Measurements from ENCODE around the gene CISH.
A peak's percentile ranks its signal among the peaks of the same experiment; 100 is the strongest.

CISH gene, protein sequence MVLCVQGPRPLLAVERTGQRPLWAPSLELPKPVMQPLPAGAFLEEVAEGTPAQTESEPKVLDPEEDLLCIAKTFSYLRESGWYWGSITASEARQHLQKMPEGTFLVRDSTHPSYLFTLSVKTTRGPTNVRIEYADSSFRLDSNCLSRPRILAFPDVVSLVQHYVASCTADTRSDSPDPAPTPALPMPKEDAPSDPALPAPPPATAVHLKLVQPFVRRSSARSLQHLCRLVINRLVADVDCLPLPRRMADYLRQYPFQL

DNA sequence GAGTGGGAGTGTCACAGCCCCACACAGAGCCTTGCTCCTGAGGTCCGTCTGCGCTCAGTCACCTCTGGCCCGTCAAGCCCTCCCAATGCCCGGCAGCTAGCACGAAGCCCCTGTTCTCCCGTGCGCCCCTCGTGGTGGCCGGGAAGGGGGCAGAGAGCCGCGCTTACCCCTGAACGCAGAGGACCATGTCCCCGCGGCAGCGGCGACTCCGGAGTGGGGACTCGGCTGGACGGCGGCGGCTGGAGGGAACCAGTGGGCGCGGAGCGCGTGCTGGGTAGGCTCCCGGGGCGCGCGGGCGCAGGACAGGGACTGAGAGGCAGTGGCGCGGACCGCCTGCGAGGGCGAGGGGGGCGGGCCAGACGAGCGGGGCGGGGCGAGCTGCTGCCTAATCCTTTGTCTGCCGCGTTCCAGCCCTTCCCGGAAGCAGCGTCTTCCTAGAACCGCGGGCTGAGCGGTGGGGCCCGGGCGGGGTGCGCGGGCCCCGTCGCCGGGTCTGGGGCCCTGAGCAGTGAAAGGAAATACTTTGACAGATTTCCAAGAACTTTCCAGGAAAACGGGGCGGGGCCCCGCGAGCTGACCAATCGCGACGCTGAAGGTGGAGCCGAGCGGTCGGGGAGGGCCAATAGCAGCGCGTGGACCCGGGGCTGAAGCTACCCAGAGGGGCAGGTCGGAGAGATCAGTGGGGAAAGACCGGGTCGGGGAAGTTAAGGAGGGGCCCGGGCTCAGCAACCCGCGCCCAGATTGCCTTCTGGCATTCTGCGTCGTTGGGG, at the start of gene CISH:
CISH (minus strand) TSS at position 311 of the 770 bp plus-strand sequence; CDS start at position 187, 124 bp downstream.
- Mint-ChIP-seq H3K27me3 (ENCODE audit: low read depth) (peaks cover 2% of the 10 kb centered on the region), H3K4me1 (ENCODE audit: low read depth) (peaks cover 42% of the 10 kb centered on the region), H3K36me3 (ENCODE audit: low read depth) (peaks cover 71% of the 10 kb centered on the region), H3K9me3 (no peaks in the 10 kb centered on the region), H3K4me3 (peak within 1 kb of the TSS; percentile 99), H3K27ac (peak within 1 kb of the TSS; percentile 97)
- DNase-seq (ENCODE audit: low spot score) = peak; percentile 100

DNA sequence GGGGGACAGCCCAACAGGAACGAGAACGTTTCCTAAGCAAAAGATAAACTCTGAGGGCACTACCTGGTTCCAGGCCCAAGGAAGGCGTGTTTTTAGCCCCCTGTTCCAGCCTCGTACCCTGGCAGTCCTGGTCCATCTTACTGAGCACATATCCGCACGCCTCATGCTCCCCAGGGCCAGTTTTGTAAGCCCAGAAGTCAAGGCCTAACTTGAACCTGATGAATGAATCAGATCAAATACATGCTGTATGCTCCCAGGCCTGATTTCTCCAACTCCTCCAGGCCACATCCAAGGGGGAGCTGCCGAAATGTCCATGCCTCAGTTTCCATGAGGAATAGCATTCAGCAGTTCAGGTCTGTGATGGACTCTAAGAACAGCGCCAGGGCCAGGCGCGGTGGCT, 48.8 kb upstream of the CISH start:
- Mint-ChIP-seq H3K4me3 (no peak overlapping the region), H3K27ac (no peak overlapping the region), H3K4me1 (ENCODE audit: low read depth) (peaks cover 6% of the 10 kb centered on the region), H3K36me3 (ENCODE audit: low read depth) (no peaks in the 10 kb centered on the region), H3K27me3 (ENCODE audit: low read depth) (no peaks in the 10 kb centered on the region), H3K9me3 (no peaks in the 10 kb centered on the region)
- no peak for DNase-seq (ENCODE audit: low spot score)

DNA sequence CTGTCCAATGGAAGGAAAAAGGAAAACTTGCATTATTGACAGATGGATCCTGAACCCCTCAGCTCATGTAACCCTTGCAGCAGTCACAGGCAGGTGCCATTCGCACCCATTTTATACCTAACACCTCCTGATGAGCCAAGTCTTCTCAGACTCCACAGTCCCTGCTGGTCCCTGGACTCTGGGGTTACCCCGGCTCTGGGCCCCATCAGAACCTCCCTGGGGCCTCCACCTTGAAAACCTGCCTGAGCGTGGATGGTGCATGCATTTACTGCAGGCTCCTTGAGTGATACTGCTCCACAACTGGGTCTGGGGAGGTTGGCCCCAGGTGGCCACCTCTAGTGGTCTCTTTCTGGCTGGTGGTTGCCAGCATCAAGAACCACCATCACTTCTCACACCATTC, 47.3 kb upstream of the CISH start:
- no peak overlapping the region for H3K27ac Mint-ChIP-seq
- H3K27me3 Mint-ChIP-seq (ENCODE audit: low read depth) = no peaks in the 10 kb centered on the region
- no peak overlapping the region for H3K4me3 Mint-ChIP-seq
- H3K9me3 Mint-ChIP-seq = no peaks in the 10 kb centered on the region
- no peak for DNase-seq (ENCODE audit: low spot score)
- peaks cover 6% of the 10 kb centered on the region for H3K4me1 Mint-ChIP-seq (ENCODE audit: low read depth)
- no peaks in the 10 kb centered on the region for H3K36me3 Mint-ChIP-seq (ENCODE audit: low read depth)

DNA sequence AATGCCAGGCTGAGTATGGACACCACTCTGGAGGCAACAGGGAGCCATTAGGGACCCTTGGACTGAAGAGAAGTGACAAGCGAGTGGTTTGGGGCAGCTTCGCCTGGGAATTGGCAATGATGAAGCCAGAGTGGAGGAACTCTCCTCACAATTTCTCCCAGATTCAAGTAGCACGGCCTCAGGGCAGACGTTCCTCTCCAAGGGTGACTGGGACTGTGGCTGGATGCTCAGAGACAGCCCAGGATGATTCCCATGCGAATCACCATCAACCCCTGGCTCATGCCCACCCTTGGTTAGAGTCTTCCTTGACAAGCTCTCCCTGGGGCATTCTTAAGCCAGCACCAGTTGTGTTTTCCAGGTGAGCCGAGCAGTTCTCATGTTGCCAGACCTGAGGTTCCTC, 46.8 kb upstream of the CISH start:
- Mint-ChIP-seq H3K9me3 (no peaks in the 10 kb centered on the region), H3K36me3 (ENCODE audit: low read depth) (no peaks in the 10 kb centered on the region), H3K27me3 (ENCODE audit: low read depth) (no peaks in the 10 kb centered on the region), H3K4me1 (ENCODE audit: low read depth) (peaks cover 6% of the 10 kb centered on the region), H3K4me3 (no peak overlapping the region), H3K27ac (no peak overlapping the region)
- DNase-seq (ENCODE audit: low spot score) = no peak

DNA sequence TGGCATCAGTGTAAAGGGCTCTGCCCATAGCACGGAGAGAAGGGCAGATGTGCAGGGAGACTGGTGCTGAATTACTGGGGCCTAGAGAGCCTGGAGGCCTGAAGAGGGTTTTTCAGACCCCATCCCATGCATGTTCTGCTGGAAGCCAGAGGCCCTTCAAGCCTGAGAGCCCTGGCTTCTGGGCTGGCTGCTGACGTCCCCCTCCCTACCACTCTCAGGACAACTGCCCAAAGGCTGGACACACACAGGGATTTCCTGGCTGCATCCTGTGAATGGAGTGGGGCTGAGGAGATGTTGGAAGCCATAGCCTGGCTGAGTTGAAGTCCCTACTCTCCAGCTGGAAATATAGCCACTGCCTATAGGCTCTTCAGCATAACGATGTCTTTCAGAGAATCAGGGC, 46.2 kb upstream of the CISH start:
- no peak overlapping the region for H3K27ac Mint-ChIP-seq

DNA sequence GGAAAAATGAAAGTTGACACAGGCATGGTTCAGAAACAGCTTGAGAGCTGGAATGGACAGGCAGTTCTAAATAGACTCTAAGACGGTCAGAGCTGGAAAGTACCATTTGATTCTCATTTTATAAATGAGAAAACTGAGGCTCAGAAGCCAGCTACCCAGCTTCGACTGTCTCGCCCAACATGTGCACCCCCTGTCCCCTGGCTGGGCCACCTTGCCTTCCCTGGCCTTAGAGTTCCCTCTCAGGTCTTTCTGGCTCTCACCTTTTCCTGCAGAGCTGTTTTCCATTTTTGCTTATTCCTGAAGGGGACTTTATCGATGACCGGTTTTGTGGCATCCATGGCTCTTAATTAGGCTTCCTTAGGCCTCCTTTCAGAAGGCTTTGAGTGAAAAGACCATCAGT, 45.8 kb upstream of the CISH start:
- Mint-ChIP-seq H3K4me1 (ENCODE audit: low read depth) (peaks cover 9% of the 10 kb centered on the region), H3K27me3 (ENCODE audit: low read depth) (no peaks in the 10 kb centered on the region), H3K4me3 (no peak overlapping the region), H3K36me3 (ENCODE audit: low read depth) (no peaks in the 10 kb centered on the region), H3K27ac (no peak overlapping the region), H3K9me3 (no peaks in the 10 kb centered on the region)
- no peak for DNase-seq (ENCODE audit: low spot score)

More for the DNA sequence above, 46.2 kb upstream of the CISH start:
- Mint-ChIP-seq H3K9me3 (no peaks in the 10 kb centered on the region), H3K27me3 (ENCODE audit: low read depth) (no peaks in the 10 kb centered on the region), H3K36me3 (ENCODE audit: low read depth) (no peaks in the 10 kb centered on the region), H3K4me1 (ENCODE audit: low read depth) (peaks cover 9% of the 10 kb centered on the region), H3K4me3 (no peak overlapping the region)
- DNase-seq (ENCODE audit: low spot score) = no peak

DNA sequence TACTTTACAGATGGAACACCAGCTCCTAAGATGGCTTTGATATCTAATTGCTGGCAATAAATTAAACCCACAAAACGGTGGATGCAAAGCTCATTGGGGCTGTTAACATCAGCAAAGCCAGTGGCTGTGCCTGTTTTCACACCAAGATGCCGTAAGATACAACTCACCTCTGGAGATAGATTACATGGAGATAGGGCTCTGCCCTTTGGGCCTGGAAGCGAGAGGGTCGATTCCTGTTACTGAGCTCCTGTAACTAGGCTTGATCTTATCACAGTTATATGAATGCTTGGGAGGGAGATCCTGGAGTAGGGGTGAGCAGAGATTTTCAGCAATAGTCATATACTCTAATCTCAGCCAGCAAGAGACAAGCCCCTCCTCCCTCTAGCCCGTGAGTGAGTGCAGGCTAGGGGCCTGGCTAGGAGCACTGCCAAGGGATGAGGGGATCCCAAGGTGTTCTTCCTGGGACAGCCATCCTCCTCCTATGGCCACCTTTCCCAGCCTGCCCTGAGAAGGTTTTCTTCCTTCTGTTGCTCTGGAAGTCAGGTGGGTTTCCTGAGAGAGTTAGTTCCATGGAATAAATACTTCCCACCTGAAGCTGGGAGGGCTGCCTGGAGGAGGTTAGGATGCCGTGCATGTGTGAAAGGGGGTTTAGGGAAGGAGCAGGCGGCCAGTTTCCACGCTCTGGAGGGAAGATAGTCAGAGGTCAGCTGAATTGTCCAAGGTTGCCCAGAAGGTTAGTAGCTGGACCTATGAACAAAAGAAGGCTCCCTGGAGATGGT, 45.0 kb upstream of the CISH start:
- H3K27me3 Mint-ChIP-seq (ENCODE audit: low read depth) = no peaks in the 10 kb centered on the region
- no peaks in the 10 kb centered on the region for H3K9me3 Mint-ChIP-seq
- no peak overlapping the region for H3K4me3 Mint-ChIP-seq
- peaks cover 9% of the 10 kb centered on the region for H3K4me1 Mint-ChIP-seq (ENCODE audit: low read depth)
- H3K27ac Mint-ChIP-seq = peak overlapping the region; percentile 5
- peaks cover 2% of the 10 kb centered on the region for H3K36me3 Mint-ChIP-seq (ENCODE audit: low read depth)
- no peak for DNase-seq (ENCODE audit: low spot score)

DNA sequence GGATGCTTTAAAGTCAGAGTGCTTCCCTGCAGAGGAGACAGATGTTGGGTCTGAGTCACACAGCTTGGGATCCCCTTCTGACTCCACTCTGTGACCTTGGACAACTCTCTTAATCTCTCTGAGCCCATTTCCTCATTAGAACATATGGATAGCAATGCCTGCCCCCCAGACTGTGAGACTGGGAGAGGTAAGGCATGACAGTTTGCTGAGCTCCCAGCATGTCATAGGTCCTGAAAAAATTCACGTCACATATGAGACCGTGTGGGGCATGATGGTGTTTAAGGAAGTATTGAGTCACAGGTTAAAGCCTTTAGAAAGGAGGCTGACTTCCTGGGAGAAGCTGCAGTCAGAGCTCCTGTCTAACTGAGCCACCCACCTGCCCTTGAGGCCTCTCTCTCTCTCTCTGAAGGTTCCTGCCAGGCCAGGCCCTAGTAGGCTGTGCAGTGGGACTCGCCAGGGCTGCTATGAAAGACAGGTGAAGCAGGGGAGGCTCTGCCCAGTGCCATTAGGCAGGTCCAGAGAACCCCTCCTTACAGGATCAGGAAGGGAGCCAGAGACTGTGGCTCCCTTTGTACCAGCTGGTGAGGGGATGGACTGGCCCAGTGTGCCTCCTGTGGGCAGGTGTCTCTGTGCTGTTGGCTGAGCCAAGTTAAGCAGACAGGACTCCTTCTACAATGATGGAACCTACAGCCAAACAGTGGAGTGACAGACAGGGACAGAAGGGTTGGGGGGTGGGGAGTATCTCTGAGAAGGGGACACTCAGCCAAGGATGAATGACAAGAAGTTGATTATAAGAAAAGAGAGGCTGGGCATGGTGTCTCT, 43.6 kb upstream of the CISH start:
- H3K9me3 Mint-ChIP-seq = no peaks in the 10 kb centered on the region
- peak; percentile 35 for DNase-seq (ENCODE audit: low spot score)
- H3K4me1 Mint-ChIP-seq (ENCODE audit: low read depth) = peaks cover 9% of the 10 kb centered on the region
- peak overlapping the region; percentile 28 for H3K27ac Mint-ChIP-seq
- H3K4me3 Mint-ChIP-seq = no peak overlapping the region
- H3K36me3 Mint-ChIP-seq (ENCODE audit: low read depth) = peaks cover 5% of the 10 kb centered on the region
- H3K27me3 Mint-ChIP-seq (ENCODE audit: low read depth) = no peaks in the 10 kb centered on the region

DNA sequence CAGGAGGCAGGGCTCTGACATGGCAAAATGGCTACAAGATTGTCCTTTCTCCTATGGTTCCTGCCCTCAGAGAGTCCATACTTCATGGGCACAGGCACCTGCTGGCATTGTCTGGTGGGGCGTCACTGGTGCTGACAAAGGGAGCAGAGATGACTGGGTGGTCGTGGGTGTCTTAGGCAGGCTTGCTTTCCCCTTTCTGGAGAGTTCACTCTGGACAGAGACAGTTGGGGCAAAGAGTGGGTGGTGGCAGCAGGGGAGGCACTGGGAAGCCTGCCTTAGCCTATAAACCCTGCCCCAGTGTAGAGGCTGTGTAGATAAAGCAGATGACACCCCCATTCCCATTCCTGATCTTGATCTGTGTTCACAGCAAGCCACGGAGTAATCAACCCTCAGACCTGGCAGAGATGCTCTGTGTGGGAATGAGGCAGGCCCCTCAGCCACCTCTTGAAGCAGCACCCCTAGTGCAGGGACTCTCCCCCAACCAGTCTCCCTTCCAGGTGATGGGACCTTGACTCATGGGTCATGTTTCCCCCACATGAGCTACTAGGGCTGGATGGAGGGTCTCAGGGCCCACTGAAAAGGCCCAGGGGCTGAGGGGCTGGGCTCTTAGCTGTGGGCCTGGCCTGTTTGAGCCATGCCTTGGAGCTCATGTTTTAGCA, 42.5 kb upstream of the CISH start:
- Mint-ChIP-seq H3K27me3 (ENCODE audit: low read depth) (no peaks in the 10 kb centered on the region), H3K9me3 (no peaks in the 10 kb centered on the region), H3K4me1 (ENCODE audit: low read depth) (peaks cover 9% of the 10 kb centered on the region), H3K4me3 (no peak overlapping the region), H3K27ac (peak overlapping the region; percentile 67), H3K36me3 (ENCODE audit: low read depth) (peaks cover 7% of the 10 kb centered on the region)
- no peak for DNase-seq (ENCODE audit: low spot score)

DNA sequence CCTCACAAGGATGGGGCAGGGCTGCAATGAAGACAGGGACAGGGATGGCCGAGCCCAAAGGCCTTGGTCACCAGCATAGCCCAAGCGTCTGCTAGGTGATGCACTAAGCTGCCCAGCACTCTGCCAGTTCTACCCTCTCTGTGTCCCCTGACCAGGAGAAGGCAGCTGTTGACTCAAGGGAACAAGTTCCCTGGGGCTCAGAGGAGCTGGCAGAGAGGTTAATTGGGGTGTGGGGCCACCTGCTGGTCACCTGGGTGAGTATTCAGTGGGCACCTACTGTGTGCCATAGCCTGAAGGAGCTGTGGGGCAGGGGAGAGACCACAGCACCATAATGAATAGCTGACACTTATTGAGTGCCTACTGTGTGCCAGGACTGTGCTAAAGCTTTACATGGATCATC, 41.1 kb upstream of the CISH start:
- H3K27ac Mint-ChIP-seq = no peak overlapping the region
- H3K9me3 Mint-ChIP-seq = no peaks in the 10 kb centered on the region
- H3K4me1 Mint-ChIP-seq (ENCODE audit: low read depth) = peaks cover 9% of the 10 kb centered on the region
- DNase-seq (ENCODE audit: low spot score) = peak; percentile 36
- peaks cover 16% of the 10 kb centered on the region for H3K36me3 Mint-ChIP-seq (ENCODE audit: low read depth)
- no peaks in the 10 kb centered on the region for H3K27me3 Mint-ChIP-seq (ENCODE audit: low read depth)
- H3K4me3 Mint-ChIP-seq = no peak overlapping the region

DNA sequence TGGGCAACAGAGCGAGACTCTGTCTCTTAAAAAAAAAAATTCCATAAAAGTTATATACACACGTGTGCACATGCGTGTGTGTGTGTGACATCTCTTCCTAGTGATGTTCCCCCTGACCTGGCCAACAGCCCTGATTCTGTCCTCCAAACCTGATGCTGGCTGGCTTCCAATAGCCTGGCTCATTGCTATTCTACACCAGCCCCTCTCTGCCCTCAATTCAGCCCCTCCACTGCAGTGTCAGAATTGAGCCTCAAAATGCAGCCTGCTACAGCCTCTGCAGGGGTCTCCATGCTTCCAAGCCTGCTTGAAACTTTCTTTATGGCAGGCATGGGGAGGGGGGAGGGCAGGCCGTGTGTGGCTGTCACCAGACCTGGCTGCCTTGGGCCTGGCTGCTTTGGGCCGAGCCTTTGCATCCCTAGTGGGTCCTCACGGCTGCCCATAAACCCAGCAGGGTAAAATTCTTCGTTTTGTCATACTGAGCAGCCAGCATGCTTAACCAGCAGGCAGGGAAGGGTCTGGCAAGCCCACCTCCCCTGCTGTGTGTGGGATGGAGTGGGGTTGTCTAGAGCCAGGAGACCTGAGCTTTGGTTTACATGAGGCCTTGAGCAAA, 40.5 kb upstream of the CISH start:
- H3K27me3 Mint-ChIP-seq (ENCODE audit: low read depth) = no peaks in the 10 kb centered on the region
- no peak overlapping the region for H3K4me3 Mint-ChIP-seq
- H3K9me3 Mint-ChIP-seq = no peaks in the 10 kb centered on the region
- peaks cover 9% of the 10 kb centered on the region for H3K4me1 Mint-ChIP-seq (ENCODE audit: low read depth)
- peak overlapping the region; percentile 11 for H3K27ac Mint-ChIP-seq
- no peak for DNase-seq (ENCODE audit: low spot score)
- H3K36me3 Mint-ChIP-seq (ENCODE audit: low read depth) = peaks cover 21% of the 10 kb centered on the region

DNA sequence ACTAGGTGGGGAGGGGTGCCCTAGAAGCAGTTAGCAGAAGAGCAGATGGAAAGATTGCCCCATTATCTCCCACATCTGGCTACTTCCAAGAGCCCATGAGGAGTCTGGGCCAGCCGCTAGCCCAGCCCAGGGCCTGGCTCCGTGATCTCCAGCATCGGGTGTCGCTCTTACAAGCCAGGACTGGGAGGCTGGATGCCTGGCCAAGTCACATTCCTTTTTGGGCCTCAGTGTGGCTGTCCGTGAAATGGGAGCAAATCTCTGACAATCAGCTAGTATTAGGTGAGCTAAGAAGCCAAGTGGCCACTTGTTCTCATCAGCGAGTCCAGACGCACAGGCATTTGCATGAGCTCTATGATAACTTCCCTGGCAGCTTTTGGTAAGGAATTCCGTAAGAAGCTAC, 39.9 kb upstream of the CISH start:
- Mint-ChIP-seq H3K4me3 (no peak overlapping the region), H3K4me1 (ENCODE audit: low read depth) (peaks cover 9% of the 10 kb centered on the region), H3K36me3 (ENCODE audit: low read depth) (peaks cover 21% of the 10 kb centered on the region), H3K27me3 (ENCODE audit: low read depth) (no peaks in the 10 kb centered on the region), H3K27ac (peak overlapping the region; percentile 38), H3K9me3 (no peaks in the 10 kb centered on the region)
- no peak for DNase-seq (ENCODE audit: low spot score)

DNA sequence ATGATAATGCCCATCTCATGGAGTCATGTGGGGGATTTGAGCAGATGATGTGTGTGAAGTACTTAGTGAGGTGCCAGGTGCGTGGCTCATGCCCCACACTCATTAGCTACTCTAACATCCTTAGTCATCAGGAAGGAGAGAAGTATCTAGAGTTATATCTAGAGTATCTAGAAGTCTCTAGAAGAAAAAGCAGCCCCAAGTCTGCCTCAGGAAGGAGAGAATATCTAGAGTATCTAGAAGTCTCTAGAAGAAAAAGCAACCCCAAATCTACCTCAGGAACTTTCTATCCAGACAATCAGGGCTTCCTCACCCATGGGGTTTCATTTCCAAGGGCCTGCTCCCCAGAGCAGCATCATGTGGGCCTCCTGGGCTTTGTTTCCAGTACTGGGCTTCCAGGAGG, 38.4 kb upstream of the CISH start:
- no peak for DNase-seq (ENCODE audit: low spot score)
- Mint-ChIP-seq H3K27me3 (ENCODE audit: low read depth) (no peaks in the 10 kb centered on the region), H3K36me3 (ENCODE audit: low read depth) (peaks cover 26% of the 10 kb centered on the region), H3K4me1 (ENCODE audit: low read depth) (peaks cover 9% of the 10 kb centered on the region), H3K27ac (no peak overlapping the region), H3K4me3 (no peak overlapping the region), H3K9me3 (no peaks in the 10 kb centered on the region)
